HG02642 (cell line): Measurements from ENCODE around the gene PROSER3.
"Not testable (repeated sequence)": the region's sequence is repeated elsewhere in the genome, so short reads cannot be mapped to it uniquely, and the experiment has no call there.

Experiments
- ATAC-seq: cut with Tn5 transposase; IDR thresholded peaks from one replicate; pipeline ENCODE4 v1.9.1; 2021; ENCODE audit warnings: mild to moderate bottlenecking; ENCODE audit not compliant: unreplicated experiment, poor library complexity

The PROSER3 gene

GRCh38 chr19:35751839-35752745 is 5.9 kb upstream of the PROSER3 start:
- no peak for ATAC-seq

GRCh38 chr19:35752746-35753350 is 5.1 kb upstream of the PROSER3 start:
- no peak for ATAC-seq

DNA sequence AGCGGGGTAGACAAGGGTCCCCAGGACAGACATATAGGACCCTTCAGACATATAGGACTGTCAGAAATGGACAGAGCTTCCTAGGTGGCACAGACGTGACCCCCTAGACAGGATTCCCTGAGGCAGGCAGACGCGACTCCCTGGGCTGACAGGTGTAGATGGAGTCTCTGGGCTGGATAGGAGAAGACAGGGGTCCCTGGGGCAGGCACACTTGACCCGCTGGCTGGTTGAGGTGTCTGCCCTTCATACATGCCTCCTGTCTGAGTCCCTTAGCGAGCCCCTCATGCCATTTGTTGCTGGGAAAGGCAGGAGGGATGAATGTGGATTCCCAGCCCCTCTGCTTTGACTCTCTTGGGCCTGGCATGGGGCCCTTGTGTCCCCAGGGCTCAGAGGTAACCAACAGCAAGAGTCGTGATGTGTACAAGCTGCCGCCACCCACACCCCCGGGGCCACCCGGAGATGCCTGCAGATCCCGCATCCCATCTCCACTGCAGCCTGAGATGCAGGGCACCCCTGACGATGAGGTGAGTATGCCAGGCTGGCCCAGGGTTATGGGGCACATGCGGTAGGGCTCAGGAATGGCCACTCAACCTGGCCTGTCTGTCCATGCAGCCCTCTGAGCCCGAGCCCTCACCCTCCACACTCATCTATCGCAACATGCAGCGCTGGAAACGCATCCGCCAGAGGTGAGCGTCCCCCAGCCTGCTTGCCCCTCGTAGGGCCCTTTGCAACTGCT is 4.2 kb upstream of the PROSER3 start:
- no peak for ATAC-seq

DNA sequence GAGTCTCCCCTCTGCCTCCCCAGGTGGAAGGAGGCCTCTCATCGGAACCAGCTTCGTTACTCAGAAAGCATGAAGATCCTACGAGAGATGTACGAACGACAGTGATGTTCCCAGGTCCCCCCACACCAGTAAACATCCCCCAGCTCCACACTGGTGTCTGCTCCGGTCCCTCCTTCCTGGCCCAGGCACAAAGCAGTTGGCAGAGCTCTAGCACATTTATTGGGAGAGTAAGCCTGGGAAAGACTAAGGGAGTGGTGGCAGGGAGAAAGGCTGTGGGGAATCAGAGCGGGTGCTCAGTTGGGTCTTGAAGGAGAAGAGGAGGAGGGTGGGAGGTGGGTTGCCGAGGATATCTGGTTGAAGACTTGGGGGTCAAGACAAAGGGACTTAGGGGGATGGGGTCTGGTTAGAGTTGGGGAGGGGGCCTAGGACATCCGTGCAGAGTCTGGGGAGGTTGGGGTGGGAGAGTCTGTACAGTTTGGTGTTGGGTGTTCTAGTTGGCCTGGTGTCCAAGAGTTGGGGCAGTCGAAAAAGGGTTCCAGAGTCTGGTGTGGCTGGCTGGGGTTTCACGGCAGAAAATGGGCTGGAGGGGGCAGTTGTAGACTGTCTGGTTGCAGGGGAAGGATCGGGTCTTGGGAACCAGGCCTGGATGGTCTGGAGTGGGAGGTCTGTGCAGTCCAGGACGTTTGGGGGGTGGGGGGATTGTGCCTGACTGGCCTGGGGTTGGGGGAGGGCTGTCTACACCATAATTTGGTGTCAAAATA is 3.4 kb upstream of the PROSER3 start:
- ATAC-seq: no peak

- no peak for ATAC-seq
Measured at GRCh38 chr19:35755131-35755549, 2.8 kb upstream of the PROSER3 start.

DNA sequence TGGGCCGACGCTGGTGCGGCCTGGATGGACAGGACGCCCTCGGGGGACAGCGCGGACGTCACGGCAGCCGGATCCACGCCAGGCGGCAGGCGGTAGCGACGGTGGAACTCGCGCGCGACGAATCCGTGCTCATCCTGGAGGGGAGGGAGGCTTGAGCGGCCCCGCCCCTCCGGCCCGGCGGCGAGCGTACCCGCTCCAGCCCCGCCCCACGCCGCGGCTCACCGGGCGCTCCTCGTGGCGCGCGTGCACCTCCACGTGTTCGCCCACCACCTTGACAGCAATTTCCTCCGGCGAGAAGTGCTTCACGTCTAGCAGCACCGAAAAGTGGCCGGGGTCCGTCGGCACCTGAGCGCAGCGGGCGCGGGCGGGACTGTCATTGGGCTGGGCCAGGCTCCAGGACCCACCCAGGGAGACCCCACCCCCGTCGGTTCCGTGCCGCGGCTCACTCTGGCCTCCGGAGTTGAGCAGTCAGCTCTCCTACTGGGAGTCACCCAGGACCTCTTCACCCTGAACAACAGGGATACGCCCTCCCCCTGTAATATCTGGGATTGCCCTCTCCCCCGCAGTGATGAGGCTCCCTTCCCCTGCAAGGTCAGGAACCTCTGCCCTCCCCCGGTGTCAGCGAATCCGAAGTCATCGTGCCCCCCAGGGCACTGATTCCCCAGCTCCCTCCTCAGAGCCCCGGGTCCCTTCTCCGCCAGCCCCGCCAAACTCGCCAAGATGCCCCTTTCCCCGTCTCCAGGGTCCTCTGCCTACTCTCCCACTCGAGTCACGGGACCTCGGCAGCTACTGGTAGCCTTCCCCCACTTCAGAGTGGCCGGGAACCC is 2.2 kb upstream of the PROSER3 start:
- ATAC-seq: no peak

GRCh38 chr19:35756377-35757230 is 1.4 kb upstream of the PROSER3 start, which contains the start of gene HSPB6:
TSS of gene HSPB6 (minus strand) at chr19:35757029. CDS start at chr19:35757008, 21 bp downstream.
- ATAC-seq: no peak

GRCh38 chr19:35757231-35757748 is 686 bp upstream of the PROSER3 start:
- ATAC-seq: no peak

- ATAC-seq: no peak
Measured at GRCh38 chr19:35759697-35760096, 1.7 kb downstream of the PROSER3 start.

GRCh38 chr19:35760711-35761349 is 2.9 kb downstream of the PROSER3 start:
- no peak for ATAC-seq

GRCh38 chr19:35764432-35765315 is 6.7 kb downstream of the PROSER3 start:
- ATAC-seq: no peak

- no peak for ATAC-seq
Measured at GRCh38 chr19:35766571-35767104, 8.7 kb downstream of the PROSER3 start.

GRCh38 chr19:35767288-35768081 is 9.5 kb downstream of the PROSER3 start:
- no peak for ATAC-seq

GRCh38 chr19:35768082-35768421 is 10.1 kb downstream of the PROSER3 start:
- ATAC-seq: no peak

DNA sequence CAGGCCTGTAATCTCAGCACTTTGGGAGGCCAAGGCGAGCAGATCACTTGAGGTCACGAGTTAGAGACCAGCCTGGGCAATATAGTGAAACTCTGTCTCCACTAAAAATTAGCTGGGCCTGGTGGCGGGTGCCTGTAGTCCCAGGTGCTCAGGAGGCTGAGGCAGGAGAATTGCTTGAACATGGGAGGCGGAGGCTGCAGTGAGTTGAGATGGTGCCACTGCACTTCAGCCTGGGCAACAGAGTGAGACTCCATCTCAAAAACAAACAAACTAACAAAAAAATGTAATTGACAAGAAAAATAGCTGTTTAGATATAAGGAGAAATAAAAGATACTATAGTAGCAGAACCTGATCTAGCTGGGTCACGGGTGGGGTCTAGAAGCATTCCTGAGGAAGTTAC is 14.4 kb downstream of the PROSER3 start:
- not testable (repeated sequence) for ATAC-seq
